RPMI7951 (cell line): ENCODE measurements around the gene NBPF9. TPM values are rescaled to one million over a fixed set of nuclear protein-coding genes. Genes with fewer than 3 reads are reported as not detected.
"Not testable (repeated sequence)": the region's sequence is repeated elsewhere in the genome, so short reads cannot be mapped to it uniquely, and the experiment has no call there.

Experiments
- DNase-seq: peaks from one replicate; pipeline ENCODE4 v3.0.0-alpha.2; 2012; ENCODE audit warnings: low read depth
- total RNA-seq: library from RNA; depleted of rRNA; stranded (reverse); fragments of >200 nt; shearing (Covaris generic); gene quantifications from 2 replicates; pipeline ENCODE4 v1.2.3, GENCODE V29; 2014

Gene NBPF9
- total RNA-seq, 1 experiment from 2014 or later = 10.0 TPM

DNA sequence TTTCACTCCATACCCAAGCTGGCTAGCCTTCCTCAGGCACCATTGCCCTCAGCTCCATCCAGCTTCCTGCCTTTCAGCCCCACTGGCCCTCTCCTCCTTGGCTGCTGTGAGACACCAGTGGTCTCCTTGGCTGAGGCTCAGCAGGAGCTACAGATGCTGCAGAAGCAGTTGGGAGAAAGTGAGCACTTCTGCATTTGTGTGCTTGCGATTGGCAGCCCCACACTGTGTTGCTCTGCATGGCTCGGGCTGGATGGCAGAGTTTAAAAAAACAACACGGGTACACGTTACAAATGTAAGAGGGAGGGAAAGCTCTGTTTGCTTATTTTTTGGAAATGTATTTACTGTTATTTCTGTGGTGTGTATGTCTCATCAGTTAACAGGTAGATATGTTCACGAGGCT is 90.8 kb downstream of the NBPF9 start:
- not testable (repeated sequence) for DNase-seq

DNA sequence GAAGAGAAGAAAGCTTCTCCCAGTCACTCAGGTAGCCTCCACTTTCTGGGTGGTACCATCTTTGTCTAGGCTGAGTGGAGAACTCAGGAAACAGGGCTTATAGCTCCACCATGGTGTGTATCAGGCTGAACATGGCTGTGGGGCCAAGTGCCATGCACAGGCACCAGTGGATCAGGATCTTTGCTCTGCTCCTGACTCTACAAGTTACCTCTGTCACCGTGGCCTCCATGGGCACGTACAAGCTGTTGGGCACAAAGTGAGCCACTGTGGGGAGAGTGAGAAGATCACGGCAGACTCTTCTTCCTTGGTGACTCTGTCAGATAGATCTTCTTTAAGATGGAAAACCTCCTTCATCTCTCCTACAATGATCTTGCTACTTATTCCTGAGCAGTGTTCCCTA is 93.6 kb downstream of the NBPF9 start:
- not testable (repeated sequence) for DNase-seq

DNA sequence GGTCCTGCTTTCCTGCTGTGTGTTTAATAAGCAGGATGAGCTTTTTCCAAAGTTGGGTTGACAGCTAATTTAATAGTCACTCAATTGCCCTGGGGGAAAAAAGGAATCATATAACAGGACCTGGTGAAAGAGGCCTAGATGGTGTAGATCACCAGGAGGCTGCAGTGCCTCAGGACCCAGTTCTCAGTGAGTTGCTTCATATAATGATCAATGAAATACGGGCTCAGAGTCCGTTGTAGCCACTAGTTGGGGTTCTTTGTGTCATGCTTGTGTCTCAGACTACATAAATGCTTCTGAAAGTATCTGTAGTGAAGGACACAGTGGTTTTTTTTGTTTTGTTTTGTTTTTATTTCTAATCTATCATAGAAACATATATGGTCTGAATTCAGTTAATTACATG is 94.6 kb downstream of the NBPF9 start:
- not testable (repeated sequence) for DNase-seq

DNA sequence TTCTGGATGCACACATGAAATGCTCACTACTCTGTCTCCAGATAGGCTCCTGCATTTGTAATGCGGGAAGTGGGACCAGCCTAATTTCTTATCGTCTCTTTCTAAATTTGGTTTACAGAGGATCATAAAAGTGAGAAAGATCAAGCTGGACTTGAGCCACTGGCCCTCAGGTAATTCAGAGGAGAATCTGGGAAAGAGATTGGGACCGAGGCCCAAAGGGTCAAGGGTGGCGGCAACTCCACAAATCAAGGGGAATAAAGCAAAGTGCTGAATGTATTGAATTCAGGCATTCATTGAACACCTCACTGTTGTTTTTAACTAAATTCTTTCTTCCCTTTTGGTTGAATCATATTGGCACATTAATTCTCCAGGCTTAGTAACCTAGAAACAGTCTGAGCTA is 95.0 kb downstream of the NBPF9 start:
- DNase-seq = not testable (repeated sequence)
